ENCODE measurements around the gene CLTB.

CLTB gene

DNA sequence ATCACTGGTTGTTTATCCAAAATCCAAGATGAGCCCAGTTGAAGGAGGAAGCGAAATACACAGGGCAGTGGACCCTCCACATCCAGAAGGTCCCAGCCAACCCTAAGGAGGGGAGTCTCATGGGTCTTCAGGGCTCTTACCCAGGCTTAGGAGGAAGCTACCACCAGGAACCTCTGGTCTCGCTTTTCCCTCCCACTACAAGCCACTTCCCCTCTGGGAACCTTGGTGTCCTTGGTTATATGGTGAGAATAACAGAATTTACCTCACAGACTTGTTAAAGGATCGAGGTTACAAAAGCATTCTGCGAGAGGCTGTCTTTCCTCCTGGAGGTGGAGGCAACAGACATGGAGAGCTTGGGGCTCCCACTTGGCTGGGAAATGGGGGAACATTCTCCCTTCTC lies 24.3 kb downstream of the CLTB start:
- H3K27ac ChIP-seq: no peak overlapping the region
- TF ChIP-seq ZFX (IDR thresholded peaks at IDR 0.05; ENCODE audit: borderline replicate concordance): no peak
- TF ChIP-seq, protein P1, sequence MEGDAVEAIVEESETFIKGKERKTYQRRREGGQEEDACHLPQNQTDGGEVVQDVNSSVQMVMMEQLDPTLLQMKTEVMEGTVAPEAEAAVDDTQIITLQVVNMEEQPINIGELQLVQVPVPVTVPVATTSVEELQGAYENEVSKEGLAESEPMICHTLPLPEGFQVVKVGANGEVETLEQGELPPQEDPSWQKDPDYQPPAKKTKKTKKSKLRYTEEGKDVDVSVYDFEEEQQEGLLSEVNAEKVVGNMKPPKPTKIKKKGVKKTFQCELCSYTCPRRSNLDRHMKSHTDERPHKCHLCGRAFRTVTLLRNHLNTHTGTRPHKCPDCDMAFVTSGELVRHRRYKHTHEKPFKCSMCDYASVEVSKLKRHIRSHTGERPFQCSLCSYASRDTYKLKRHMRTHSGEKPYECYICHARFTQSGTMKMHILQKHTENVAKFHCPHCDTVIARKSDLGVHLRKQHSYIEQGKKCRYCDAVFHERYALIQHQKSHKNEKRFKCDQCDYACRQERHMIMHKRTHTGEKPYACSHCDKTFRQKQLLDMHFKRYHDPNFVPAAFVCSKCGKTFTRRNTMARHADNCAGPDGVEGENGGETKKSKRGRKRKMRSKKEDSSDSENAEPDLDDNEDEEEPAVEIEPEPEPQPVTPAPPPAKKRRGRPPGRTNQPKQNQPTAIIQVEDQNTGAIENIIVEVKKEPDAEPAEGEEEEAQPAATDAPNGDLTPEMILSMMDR (IDR thresholded peaks at IDR 0.05): no peak

DNA sequence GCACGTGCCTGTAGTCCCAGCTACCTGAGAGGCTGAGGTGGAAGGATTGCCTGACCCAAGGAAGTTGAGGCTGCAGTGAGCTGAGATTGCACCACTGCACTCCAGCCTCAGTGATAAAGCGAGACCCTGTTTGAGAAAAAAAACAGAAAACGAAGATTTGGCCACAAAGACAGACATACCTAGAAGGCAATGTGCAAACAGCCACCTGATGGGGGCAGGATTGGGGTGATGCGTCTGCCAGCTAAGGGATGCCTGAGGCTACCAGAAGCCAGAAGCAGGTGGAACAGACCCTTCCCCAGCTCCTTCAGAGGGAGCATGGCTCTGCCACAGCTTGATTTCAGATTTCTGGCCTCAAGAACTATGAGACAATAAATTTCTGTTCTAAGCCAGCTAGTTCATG lies 24.9 kb downstream of the CLTB start:
- no peak overlapping the region for H3K27ac ChIP-seq
- TF ChIP-seq, protein P1 (IDR thresholded peaks at IDR 0.05): no peak
- TF ChIP-seq ZFX (IDR thresholded peaks at IDR 0.05; ENCODE audit: borderline replicate concordance): no peak

GRCh38 chr5:176389135-176390123 lies 26.9 kb downstream of the CLTB start:
- peak overlapping the region; percentile 90 for H3K27ac ChIP-seq
- TF ChIP-seq ZFX (IDR thresholded peaks at IDR 0.05; ENCODE audit: borderline replicate concordance): no peak
- TF ChIP-seq, protein P1 (IDR thresholded peaks at IDR 0.05): no peak

DNA sequence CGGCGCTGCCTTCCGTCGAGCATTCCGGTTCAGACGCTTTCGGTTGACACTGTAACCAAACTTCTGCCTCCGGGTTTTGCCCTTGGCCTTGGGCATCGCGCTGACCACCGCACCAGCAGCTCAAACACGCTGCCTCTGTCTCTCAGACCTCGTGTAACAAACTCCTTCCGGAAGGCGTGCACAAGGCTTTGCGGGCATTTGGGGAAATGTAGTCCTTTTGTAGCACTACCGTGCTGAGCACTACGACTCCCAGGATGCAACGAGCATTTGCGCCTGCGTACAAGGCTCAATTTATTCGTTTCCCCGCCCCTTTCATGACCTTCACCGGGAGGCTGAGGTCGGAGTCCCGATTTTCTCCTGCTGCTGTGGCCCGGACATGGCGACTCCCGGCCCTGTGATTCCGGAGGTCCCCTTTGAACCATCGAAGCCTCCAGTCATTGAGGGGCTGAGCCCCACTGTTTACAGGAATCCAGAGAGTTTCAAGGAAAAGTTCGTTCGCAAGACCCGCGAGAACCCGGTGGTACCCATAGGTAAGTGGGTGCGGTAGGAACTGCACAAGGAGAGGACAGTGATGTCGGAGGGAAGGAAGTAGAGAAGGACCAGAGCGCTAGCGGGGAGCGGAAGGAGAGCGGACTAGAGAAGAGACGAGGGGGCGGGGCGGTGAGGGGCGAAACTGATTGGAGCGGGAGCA lies 27.8 kb downstream of the CLTB start, which contains the start of the genes HIGD2A and NOP16:
Gene HIGD2A, plus strand, starts transcription at position 308 of the 691 bp plus-strand sequence. Its CDS starts 69 bp downstream, at position 377.
Gene NOP16, minus strand, starts transcription at position 155 of the 691 bp plus-strand sequence. Its CDS starts 59 bp downstream, at position 96.
- TF ChIP-seq, protein P1 (IDR thresholded peaks at IDR 0.05): no peak
- no peak for TF ChIP-seq ZFX (IDR thresholded peaks at IDR 0.05; ENCODE audit: borderline replicate concordance)
- peak within 1 kb of the TSS; percentile 90 for H3K27ac ChIP-seq

DNA sequence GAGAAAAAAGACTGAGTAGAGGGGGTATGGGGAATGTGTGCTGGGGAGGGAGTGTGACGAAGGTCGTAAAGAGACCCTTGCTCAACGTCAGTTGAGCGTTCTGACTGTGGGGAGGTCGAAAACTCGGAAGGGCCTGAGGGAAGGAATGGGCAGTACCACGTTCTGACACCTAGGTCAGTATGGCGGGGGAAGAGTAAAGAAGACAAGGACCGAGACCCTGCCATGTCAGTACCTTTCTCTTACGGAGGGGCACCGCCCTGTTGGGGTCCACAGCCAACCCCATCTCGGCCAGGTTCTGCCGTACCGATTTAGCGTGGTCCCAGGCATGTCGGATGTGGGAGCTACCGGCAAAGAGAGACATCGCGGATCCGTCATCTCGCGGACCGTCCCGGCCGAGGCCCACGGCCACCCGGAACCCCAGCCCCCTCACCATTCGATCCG lies 28.3 kb downstream of the CLTB start:
- no peak for TF ChIP-seq ZFX (IDR thresholded peaks at IDR 0.05; ENCODE audit: borderline replicate concordance)
- TF ChIP-seq, protein P1 (IDR thresholded peaks at IDR 0.05): no peak

GRCh38 chr5:176387384-176387925 lies 28.9 kb downstream of the CLTB start:
- H3K27ac ChIP-seq: peak overlapping the region; percentile 90
- TF ChIP-seq, protein P1 (IDR thresholded peaks at IDR 0.05): no peak
- no peak for TF ChIP-seq ZFX (IDR thresholded peaks at IDR 0.05; ENCODE audit: borderline replicate concordance)

More for the DNA sequence above, 28.3 kb downstream of the CLTB start:
- peak overlapping the region; percentile 90 for H3K27ac ChIP-seq
